G401.6 (cell line): Measurements from ENCODE around the gene FGA.
A peak's percentile ranks its signal among the peaks of the same experiment; 100 is the strongest.

Experiments used
- FAIRE-seq: peaks from 2 replicates; lab custom pipeline; 2012; peaks lifted over from hg19 to GRCh38; lab: Jason Lieb, UNC

Gene FGA

DNA sequence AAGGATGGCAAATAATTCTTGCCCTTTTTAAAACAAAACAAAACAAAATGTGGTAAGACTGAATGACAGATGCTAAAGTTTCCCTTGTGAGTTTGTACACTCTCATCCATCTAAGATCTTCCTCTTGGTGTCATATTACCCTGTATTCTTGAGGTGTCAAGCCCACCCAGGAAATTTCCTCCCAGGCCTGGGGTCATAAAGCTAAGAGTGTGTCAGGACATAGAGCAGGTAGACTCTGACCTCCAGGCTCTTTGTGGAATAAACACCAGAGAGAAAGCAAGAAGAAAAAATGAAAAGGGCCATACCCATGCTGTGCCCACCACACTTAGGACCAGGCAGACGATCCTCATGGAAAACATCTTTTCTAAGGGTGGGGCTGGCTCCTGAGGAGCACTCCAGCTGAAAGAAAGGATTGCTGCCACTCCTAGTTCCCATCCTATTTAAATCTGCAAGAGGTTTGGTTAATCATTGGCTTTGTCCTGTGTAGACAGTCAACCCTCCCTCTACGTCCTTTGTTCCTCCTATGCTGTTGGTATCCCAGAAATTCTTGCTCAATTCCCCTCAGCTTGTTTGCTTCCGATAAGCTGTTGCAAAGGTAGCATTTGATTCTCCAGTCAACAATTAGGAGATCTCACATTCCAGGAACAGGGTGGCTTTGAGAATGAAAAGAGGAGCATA is at the start of gene FGA:
Gene FGA (minus strand): TSS at position 414 of the 678 bp plus-strand sequence. CDS start 55 bp downstream, at position 359.
- no peak for FAIRE-seq

DNA sequence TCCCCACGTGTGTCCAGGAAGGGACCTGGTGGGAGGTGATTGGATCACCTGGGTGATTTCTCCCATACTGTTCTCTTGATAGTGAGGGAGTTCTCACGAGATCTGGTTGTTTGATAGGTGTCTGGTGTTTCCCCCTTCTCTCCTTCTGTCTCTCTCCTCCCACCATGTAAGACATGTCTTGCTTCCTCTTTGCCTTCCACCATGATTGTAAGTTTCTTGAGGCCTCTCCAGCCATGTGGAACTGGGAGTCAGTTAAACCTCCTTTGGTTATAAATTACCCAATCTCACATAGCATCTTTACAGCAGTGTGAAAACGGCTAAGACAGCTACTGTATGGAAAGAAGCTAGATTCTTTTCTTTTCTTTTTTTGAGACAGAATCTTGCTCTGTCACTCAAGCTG is 43.5 kb upstream of the FGA start:
- FAIRE-seq = no peak

DNA sequence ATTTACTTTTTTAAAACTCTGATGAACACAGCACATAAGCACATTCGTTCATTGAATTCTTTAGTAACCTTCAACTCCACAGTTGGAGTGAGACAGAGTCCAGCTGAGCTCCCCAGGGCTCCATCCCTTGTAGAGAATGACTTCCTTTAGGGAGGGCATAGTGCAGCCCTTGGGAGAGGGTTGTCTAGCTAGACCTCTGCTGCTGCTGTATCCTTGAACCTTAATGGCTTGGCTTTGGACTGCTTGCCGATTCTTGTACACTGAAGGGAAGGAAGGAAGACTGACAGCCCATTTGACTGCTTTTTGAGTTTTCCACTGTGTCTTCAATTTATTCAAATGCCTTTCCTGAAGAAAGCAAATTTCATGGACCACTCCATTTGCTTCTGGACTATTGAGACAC is 41.3 kb upstream of the FGA start:
- FAIRE-seq = no peak

DNA sequence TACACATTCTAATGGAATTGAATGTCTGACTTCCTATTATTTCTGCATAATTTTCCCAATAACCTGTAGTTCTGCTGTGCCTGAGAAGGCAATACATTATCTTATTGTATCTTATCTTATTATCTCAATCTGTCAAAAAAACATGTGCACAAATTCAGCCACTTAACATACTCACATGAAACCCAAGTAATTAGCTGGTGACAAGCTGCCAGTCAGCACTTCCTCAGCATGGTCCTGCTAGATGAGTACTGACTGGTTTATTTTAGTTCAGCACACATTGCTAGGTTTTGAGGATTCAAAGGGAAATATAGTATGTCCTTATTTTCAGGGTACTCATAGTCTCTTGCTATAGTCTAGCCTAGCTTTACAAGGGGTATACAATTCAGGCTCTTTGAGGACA is 39.8 kb upstream of the FGA start:
- no peak for FAIRE-seq

DNA sequence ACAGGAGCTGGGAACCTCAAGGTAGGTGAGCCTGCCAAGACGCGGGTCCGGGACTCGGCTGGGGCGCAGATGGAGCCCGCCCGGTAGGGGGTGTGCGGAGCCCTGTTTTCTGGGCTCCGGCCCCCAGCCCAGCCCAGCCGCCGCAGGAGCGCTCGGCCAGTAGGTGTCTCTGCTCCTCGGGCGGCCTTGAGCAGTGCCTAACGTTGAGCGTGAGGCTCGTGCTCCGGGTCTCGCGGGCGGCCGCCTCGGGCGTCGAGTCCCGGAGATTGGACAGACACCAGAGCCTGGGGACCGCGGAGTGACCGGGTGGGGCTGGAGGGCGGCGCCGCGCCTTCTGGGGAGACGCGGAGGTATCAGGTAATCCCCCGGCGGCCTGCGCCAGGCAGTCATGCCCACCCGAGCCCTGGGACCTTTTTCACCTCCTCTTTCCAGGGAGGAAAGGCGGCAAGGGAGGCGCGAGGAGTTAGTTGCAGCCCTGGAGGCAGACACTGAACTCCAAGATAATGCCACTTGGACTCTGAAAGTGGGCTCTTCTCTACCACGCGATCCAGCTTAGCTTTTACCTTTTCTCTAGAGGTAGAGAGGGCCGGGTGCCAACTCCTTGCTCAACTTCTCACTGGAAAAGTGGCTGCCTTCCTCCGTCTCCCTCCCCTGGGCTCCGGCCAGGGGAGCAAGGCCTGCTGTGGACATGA is 36.4 kb upstream of the FGA start:
- no peak for FAIRE-seq

DNA sequence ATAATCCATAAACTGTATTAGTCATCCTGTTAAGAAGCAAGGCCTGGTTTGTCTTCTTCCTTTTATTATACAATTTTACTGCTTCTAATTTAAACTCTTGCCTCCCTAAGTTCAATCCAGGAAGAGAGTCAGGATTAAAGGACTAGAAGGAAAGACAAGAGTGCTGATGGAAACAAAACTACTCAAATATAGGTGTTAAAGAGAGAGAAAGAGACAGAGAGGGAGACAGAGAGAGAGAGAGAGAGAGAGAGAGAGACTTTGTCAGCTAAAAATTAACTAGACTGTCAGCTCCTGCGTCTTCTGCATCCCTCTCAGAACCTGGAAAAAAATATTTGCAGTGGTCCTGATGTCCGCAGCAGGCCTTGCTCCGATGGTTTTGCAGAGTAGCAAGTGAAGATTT is 35.4 kb upstream of the FGA start:
- FAIRE-seq = no peak

DNA sequence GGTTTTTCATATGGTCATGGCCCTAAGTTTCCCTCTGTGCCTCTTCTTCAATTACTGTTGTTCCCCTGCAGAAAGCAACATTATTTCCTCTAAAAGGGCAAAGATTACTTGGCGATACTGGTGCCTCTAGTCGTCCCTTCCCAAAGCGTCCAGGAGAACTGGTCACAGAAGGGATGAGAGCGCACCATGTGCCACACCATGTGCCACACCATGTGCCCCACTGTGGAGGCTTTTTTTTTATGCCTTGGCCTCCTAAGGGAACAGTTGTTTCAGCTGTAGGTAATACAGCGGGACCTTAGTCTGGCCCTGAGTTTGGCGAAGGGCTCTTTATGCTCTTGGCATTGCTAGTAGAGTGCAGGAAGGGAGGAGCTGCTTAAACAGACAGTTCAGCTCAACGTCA is 33.5 kb upstream of the FGA start:
- no peak for FAIRE-seq

DNA sequence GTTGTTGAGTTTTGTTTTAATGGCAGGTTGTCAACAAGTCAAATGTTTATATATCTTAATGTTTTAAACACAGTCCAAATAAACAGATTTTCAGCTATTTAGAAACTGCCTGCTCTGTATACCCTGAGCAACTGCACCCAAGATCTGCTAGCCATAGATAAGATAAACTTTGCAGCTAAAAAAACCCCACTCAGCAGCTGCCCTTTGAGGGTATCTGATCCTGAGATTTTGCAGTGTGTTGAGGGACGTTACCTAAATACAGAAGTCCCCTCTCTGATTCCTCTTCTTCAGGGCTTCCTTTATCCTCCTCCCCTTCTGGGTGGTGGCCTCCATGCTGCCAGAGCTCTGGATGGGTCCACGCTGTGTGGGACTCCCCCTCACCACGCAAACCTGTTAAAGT is 32.9 kb upstream of the FGA start:
- no peak for FAIRE-seq

DNA sequence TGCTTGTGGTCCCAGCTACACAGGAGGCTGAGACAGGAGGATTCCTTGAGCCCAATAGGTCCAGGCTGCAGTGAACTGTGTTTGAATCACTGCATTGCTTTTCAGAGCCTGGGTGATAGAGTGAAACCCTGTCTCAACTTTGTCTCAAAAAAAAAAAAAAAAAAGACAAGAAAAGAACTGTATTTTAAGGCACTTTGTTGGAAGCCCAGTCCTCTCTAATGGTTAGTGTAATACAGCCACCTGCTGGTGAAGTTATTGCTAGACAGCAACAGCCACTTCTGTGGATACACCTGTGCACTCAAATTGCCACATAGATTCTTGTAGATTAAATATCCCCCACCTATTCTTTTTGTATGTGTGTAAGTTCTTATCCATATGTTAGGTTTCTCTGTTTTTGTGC is 32.1 kb upstream of the FGA start:
- peak; percentile 48 for FAIRE-seq

DNA sequence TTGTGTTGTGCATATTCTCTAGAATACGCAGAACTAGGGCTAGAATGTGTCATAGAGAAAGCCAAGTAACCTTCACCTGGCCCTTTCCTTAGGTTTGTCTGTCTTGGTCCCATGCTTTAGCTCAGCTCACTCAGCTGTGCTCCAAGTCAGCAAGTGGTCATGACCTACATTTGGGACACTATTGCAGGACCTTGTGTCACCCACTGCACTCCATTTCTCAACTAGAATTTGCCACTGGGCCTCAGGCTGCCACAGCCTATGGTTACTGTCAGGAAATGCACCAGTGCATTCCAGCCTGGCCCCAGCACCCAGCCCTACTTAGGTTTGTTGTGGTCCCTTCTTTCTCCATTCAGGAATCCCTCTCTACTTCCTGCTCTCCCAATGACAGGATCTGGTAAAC is 29.6 kb upstream of the FGA start:
- FAIRE-seq = no peak

DNA sequence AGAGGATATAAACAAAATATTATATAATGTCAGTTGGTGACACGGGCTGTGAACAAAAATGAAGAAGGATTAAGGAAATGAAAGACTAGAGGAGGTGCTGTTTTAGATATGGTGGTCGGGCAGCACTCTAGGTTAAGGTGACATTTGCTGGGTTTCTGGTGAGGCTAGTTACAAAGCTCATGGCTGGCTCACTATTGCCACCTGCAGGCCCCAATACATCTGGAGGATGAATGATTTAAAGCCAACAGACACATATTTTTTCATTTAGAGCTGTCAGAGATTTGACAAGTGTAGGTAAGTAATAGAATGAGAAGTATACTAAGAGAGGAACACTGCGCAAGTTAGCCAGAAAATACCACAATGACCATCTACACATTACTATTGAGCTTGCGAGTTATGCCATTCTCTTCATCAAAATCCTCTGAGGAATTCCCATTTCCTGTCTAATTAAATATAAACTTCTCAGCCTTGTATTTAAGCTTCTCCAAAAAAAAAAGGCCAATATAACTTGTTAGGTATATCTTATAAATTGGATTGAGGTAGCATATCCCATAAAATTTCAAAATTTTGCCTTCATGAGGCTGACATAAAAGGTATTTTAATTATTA is 28.3 kb upstream of the FGA start:
- peak; percentile 56 for FAIRE-seq

DNA sequence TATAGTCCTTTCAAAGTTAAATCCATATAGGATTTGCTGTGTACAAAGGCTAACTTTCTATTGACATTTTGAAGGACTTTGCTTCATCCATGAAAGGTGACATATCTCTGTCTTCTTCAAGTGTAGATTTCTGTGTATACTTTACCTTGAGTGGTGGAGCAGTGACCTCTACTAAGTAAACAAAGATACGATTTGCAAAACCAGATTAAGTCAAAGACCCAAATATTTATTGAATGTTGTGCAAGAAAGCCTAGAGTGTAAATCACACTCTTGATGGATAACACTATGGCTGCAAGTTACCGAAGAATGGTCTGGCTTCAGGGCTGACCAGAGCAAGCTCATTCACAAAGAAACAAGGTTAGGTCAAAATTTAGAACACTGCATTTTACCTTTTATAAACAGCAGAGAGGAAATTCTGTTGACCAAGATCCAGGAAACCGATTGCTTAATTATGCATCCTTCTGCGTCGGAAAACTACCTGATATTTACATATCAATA is 27.3 kb upstream of the FGA start:
- no peak for FAIRE-seq

DNA sequence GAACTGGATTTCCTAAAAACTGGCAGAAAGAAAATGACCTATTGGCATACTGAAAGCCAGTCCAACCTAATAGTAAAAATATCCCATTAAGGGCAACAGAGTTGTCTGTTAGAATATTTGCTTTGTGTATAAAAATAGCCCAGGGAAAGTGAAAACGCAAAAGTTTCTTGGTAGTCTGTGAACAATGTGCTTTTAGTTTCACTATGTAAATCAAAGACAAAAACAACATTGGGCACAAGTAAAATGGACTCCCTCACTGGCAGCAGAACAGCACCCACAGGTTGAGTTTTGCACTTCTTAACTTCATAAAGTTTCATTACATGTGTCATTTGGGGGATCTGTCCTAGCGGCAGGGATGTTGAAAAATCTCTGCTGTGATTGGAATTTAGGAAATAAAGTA is 26.2 kb upstream of the FGA start:
- no peak for FAIRE-seq

DNA sequence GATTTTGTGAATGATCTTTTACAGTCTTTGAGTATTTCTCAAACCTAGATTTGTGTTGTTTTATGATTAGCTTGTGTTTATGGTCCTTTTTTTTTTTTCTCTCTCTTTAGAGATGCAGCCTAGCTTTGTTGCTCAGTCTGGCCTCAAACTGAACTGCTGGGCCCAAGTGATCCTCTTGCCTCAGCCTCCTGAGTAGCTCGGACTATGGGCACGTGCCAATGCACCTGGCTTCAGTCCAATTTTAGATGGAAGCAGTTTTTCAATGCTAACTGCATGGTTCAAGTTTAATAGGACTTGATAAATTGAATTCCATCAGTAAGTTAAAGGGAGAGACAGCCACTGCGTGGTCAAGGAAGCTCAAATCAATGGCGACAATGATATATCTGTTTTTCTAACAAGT is 25.7 kb upstream of the FGA start:
- no peak for FAIRE-seq

DNA sequence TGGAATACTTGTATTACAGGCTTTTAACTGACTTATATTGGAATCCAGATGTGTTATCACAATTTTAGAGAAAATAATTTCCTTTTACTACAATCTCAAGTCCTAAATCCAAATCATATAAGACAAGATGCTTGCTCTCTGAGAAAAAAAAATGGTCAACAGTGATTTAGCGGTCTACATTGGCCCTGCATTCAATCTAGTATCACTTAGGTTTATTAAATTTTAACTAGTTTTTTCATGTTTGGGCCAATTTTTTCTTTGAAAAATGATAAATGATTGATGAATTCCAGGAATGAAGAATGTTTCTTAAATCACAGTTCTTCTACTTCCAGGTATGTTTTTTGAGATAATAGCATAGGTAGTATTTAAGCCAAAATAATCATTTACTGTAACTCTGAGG is 24.7 kb upstream of the FGA start:
- no peak for FAIRE-seq

DNA sequence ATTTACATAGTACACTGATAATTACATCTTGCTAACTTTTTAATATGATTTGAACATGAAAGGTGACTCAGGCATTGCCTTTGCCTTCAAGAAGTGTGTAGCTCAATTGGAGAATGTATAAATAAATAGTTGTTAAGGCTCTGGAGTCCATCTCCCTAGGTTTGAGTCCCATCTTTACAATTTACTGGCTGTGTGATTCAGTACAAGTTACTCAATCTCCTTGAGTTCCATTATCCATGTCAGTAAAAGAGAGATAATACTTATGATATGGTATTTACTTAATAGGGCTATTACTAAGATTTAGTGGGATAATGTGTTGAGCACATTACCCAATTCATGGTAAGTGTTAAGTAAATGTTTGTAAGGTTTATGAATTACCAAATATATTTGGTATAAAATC is 23.8 kb upstream of the FGA start:
- FAIRE-seq = no peak

DNA sequence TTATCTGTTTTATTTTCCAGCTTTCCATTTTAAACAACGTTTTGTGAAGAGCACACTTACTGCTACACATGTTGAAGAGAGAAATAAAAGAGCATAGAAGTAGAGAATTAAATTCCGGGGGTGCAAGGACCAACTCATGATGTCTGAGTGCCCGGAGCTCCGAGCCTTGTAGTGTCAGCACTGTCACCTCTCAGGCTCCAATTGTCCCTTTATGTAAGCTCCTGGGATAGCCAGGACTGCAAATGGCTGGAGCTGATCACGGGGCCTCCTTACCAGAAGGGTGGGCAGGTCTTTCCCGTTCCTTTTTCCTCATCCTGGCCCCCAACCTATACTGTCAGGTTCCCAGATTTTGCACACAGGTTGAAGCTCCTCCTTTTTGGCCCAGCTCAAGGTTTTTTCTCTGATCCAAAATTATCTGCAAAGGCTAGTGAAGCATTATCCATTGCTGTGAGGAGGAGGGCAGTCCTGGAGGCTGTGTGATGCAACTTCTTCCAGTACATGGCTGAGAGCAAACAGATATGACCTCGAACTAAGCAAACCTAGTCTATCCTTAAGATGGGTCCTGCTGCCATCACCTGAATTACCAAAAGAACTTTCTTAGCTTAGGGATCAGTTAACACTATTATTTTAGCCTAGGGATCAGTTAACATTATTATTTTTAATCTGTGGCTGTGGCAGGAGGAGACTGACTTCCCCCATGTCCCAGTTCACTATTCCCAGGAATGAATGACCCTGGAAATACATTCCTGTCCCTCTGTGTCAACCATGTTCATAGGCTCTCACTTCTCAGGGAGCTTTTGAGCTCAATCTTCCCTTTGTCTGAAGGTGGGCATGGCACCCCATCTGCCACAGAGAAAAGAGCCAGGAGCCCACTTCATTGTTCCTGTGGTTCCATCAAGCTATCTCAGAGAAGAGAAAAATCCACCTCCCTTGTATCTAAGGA is 22.2 kb upstream of the FGA start, which contains the start of gene FGG:
Gene FGG (minus strand): TSS at position 185 of the 943 bp plus-strand sequence. CDS start 47 bp downstream, at position 138.
- FAIRE-seq = no peak

DNA sequence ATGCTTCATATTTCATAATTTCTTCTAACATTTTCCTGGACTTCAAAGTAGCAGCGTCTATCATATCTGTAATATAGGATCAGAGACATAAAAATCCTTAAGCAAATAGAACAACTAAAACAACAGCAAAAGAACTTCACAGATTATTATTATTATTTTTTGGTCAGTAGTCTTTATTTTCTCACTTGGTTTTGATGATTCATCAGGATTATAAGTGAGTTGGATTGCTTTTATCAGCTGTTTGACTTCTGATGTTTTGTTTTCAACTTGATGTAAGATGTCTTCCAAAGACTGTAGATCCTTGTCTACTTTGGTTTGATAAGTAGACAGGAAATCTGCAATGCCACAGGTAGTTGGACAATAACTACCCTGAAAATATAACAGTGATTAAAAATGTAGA is 21.3 kb upstream of the FGA start:
- no peak for FAIRE-seq

DNA sequence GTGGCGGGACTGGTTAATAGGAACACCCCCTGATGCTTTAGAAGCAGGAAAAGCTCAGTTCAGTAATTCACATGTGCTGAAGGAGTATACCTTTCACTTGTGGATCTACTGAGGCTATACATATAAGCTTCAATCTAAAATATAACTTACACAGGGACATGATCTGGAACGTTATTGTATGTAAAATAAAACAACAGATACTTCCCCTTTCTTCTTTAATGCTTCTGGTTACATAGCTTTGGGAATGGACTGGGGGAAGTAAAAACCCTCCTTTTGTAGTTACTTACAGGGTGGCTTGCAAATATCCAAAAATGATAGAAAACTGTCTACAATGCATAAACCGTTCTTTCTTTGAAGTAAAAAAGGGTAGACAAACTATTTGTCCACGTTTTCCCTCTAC is 20.0 kb upstream of the FGA start:
- no peak for FAIRE-seq

DNA sequence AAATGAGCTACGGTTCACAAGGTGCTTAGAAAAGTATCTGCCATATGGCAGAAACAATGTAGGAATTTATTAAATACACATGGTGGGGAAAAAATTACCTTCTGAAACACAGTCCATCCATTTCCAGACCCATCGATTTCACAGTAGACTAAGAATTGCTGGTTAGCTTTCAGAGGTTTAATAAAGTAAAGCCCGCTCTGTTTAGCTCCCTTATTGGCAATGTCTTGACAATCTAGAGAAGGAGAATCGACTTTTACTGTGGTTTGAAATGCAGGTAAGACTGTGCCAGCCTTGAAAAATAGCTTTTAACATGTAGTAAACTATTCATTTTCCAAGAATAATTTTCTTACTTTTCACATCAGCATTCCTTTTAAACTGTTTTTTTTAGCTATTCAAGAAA is 19.0 kb upstream of the FGA start:
- no peak for FAIRE-seq

DNA sequence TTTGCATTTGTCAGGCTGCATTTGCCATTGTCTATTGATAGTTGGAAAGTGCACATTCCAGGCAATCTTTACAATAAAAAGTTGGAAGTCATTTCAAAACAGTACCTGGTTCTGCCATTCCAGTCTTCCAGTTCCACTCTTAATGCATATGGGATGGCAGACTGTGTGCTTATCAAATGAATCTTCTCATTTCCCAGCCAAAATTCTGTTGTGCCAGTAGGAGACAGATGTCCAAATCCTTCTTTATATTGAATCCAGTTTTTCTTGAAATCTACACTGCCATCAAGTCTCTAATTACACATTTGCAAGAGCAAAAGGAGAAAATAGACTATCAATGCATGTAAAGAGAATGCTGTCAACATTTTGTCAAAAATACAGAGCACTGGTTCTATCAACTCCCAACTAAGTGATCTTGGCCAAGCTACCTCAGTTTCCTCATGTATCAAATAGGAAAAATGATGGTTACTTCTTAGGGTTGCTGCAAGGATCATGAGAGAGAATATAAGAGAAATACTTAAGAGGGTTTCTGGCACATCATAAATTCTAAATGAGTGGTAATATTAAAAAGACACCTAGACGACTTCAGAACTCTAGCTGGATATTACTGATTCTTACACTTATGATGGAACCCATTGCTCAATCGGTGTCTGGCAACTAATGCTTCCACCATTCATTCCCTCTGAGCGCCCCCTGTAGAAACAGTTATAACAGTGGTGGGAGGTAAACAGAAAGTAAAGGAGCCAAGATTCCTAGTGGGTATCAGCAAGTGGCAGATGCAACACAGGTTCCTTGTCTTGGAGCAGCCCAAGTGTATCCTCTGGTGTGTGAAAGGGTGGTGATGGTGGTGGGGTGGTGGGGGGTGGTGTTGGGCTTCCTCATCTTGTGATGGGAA is 18.1 kb upstream of the FGA start:
- FAIRE-seq = no peak
